Lung (tissue), 12 donors: Measurements from ENCODE around the gene WNT5B. TPM values are rescaled to one million over a fixed set of nuclear protein-coding genes. Genes with fewer than 3 reads are reported as not detected.

Experiments
- ATAC-seq: fragments of 200-7000 bp; cut with Tn5 transposase; one replicate; pipeline ENCODE4 v1.9.1; 2020; ENCODE audit warnings: moderate number of reproducible peaks; ENCODE audit not compliant: insufficient read depth, low FRiP score
- DNase-seq, 3 donors: peaks; one replicate each; pipeline ENCODE4 v3.0.0-alpha.2; 2013 to 2017
- H3K27ac ChIP-seq, 2 donors: one replicate each; pipeline ENCODE4 v1.5.1; 2013; ENCODE audit warnings: mild to moderate bottlenecking in 2 of 2, moderate library complexity in 2 of 2, control low read depth in 1 of 2, inconsistent platforms in 1 of 2, low read depth in 1 of 2, low read length in 1 of 2
- H3K27me3 ChIP-seq, 3 donors: one replicate each; pipeline ENCODE4 v1.5.1; 2013; ENCODE audit warnings: low read length in 2 of 3; ENCODE audit not compliant: control insufficient read depth in 3 of 3, insufficient read depth in 3 of 3
- H3K36me3 ChIP-seq, 4 donors: one replicate each; pipeline ENCODE4 v1.5.1; 2013; ENCODE audit warnings: low read length in 4 of 4, mild to moderate bottlenecking in 1 of 4, moderate library complexity in 1 of 4; ENCODE audit not compliant: control insufficient read depth in 4 of 4, insufficient read depth in 4 of 4
- H3K4me1 ChIP-seq, 5 donors: one replicate each; pipeline ENCODE4 v1.5.1; 2013; ENCODE audit warnings: low read length in 5 of 5, mild to moderate bottlenecking in 2 of 5, moderate library complexity in 1 of 5; ENCODE audit not compliant: control insufficient read depth in 5 of 5, insufficient read depth in 5 of 5
- H3K4me3 ChIP-seq: one replicate; pipeline ENCODE4 v1.5.1; 2013; ENCODE audit warnings: mild to moderate bottlenecking, control low read depth, moderate library complexity
- H3K9ac ChIP-seq, 2 donors: one replicate each; pipeline ENCODE4 v1.5.1; 2013; ENCODE audit warnings: low read length in 2 of 2, control low read depth in 1 of 2; ENCODE audit not compliant: insufficient read depth in 1 of 2
- H3K9me3 ChIP-seq, 4 donors: one replicate each; pipeline ENCODE4 v1.5.1; 2013; ENCODE audit warnings: low read length in 3 of 4, mild to moderate bottlenecking in 1 of 4, moderate library complexity in 1 of 4; ENCODE audit not compliant: control insufficient read depth in 4 of 4, insufficient read depth in 3 of 4
- WGBS, 2 donors: extraction: QIAGEN DNeasy Blood & Tissue Kit; methylation state at CpG; one replicate each; pipeline ENCODE4 v1.1.7; 2013; 5-methylcytosine and 5-hydroxymethylcytosine counted together
- polyA plus RNA-seq, 2 donors: library from polyadenylated mRNA; stranded (reverse); fragments of 200-250 nt; gene quantifications; one replicate each; pipeline ENCODE4 v1.2.1, GENCODE V29; 2013
- total RNA-seq, 2 donors: library from RNA; depleted of rRNA in 1 of 2; stranded (reverse); fragments of >200 nt in 1 of 2; gene quantifications; one replicate each; pipeline ENCODE4 v1.2.1, GENCODE V29; 2014 to 2021
- TF ChIP-seq, protein P1 (sequence below): IDR thresholded peaks from 2 replicates; pipeline ENCODE4 v1.5.1; 2012; ENCODE audit warnings: mild to moderate bottlenecking; ENCODE audit errors: control extremely low read depth, extremely low read depth
- donor health status: control.
- donor health status: control.
- donor health status: Bipolar disorder and iron deficiency.
- donor health status: healthy.
- donor health status: DM: yes; HTN: yes; CAD: no.

Gene WNT5B
- total and polyA plus RNA-seq, 4 donors, result 2.8 to 12.6 (median 5.7) TPM

DNA sequence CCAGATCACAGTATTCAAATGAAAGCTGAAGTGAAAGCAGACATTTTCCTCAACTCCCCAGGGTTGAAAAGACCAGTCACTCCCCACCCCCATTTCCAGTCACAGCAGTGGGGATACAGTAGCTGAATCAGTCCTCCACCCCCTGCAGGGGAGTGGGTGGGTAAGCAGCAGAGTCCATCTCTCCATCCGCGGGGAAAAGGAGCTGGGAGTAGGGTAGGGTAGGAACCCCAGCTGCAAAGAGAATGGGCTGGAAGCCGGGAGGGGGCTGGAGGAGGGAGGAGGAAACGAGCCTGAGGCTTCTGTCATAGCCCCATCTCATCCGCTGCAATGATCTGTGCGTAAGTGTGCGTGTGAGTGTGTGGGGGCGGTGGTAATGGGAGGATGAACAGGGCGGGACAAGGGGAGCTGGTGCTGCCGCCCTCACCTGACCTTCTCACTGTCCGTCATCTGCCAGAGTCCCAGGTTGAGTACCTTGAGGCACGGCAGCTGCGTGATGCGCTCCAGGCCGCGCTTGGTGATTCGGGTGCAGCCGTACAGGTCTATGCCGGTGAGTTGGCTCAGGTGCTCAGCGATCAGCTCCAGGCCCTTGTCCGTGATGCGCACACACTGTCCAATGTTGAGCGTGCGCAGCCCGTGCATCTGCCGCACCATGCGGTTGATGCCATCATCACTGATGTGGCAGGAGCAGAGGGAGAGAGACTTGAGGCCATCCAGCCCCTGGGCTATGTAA, 36.4 kb upstream of the WNT5B start:
- 26 to 50% methylated on average over 27 of the region's 27 CpGs for WGBS, 2 donors
- Histone ChIP-seq H3K9me3 (no peaks in the 10 kb centered on the region), H3K27me3 (no peaks in the 10 kb centered on the region), H3K4me1 (peaks cover 6 to 54% (median 25%) of the 10 kb centered on the region in 5 donors), H3K4me3 (peak overlapping the region; percentile 69), H3K27ac (peak overlapping the region in 1 of 2 donors; percentile 96), H3K36me3 (peaks cover 0 to 5% (median 1%) of the 10 kb centered on the region in 4 donors), H3K9ac (peak overlapping the region in 1 of 2 donors; percentile 7)
- TF ChIP-seq, protein P1, sequence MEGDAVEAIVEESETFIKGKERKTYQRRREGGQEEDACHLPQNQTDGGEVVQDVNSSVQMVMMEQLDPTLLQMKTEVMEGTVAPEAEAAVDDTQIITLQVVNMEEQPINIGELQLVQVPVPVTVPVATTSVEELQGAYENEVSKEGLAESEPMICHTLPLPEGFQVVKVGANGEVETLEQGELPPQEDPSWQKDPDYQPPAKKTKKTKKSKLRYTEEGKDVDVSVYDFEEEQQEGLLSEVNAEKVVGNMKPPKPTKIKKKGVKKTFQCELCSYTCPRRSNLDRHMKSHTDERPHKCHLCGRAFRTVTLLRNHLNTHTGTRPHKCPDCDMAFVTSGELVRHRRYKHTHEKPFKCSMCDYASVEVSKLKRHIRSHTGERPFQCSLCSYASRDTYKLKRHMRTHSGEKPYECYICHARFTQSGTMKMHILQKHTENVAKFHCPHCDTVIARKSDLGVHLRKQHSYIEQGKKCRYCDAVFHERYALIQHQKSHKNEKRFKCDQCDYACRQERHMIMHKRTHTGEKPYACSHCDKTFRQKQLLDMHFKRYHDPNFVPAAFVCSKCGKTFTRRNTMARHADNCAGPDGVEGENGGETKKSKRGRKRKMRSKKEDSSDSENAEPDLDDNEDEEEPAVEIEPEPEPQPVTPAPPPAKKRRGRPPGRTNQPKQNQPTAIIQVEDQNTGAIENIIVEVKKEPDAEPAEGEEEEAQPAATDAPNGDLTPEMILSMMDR, result no peak
- DNase-seq, result peak in 2 of 3 donors; percentile 24 to 39
- ATAC-seq, result no peak

DNA sequence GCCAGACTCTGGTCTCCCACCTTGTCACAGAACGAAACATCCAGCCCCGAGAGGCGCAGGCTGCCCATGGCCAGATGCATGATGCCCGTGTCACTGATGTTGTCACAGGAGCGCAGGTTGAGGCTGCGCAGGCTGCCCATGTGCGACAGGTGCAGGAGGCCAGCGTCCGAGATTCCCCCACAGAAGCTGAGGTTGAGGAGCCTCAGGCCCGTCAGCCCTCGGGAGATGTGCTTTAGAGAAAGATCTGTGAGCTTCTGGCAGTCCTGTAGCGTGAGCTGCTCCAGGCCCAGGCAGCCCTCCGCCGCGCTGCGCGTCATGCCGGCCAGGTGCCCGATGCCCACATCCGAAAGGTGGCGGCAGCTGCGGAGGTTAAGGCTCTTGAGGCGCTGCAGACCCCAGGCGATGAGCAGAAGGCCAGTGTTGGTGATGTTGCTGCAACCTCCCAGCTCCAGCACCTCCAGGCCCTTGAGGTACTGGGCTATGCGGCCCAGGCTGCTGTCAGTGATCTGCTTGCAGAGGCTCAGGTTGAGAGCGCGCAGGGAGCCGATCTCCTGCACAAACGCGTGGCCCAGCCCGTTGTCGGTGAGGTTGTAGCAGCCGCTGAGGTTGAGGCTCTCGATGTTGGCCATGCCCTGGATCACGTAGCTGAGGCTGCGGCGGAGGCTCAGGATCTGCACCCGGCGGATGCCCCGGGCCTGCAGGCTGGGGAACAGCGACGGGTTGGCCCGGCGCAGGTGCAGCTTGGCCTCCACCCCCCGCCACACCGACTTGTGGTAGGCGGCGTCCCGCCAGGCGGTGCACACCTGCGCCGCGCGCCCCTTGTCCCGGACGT, 35.6 kb upstream of the WNT5B start:
- WGBS, 2 donors, result 10 to 16% methylated on average over 47 to 56 of the region's 56 CpGs
- H3K27ac ChIP-seq, result peak overlapping the region; percentile 95 to 96
- H3K9me3 ChIP-seq, result no peaks in the 10 kb centered on the region
- peak overlapping the region; percentile 69 for H3K4me3 ChIP-seq
- H3K27me3 ChIP-seq, result no peaks in the 10 kb centered on the region
- TF ChIP-seq, protein P1, result no peak
- peak; percentile 28 for ATAC-seq
- no peak for DNase-seq
- peaks cover 0 to 5% (median 0%) of the 10 kb centered on the region in 4 donors for H3K36me3 ChIP-seq
- peak overlapping the region in 1 of 2 donors; percentile 3 for H3K9ac ChIP-seq
- H3K4me1 ChIP-seq, result peaks cover 6 to 54% (median 25%) of the 10 kb centered on the region in 5 donors

- H3K4me3 ChIP-seq, result peak overlapping the region; percentile 69
- H3K27ac ChIP-seq, result peak overlapping the region; percentile 95 to 96
- no peak overlapping the region for H3K9ac ChIP-seq
- peaks cover 0 to 5% (median 0%) of the 10 kb centered on the region in 4 donors for H3K36me3 ChIP-seq
- no peak for DNase-seq
- H3K4me1 ChIP-seq, result peaks cover 6 to 52% (median 25%) of the 10 kb centered on the region in 5 donors
- peak; percentile 68 for ATAC-seq
- 0% methylated on average over 6 to 34 of the region's 34 CpGs for WGBS, 2 donors
- no peaks in the 10 kb centered on the region for H3K9me3 ChIP-seq
- H3K27me3 ChIP-seq, result no peaks in the 10 kb centered on the region
- TF ChIP-seq, protein P1, result no peak
Observed at GRCh38 chr12:1594006-1594260, 35.1 kb upstream of the WNT5B start.
